K562 (cell line): ENCODE results near the gene HGF. TPM values are rescaled to one million over a fixed set of nuclear protein-coding genes. Genes with fewer than 3 reads are reported as not detected.
A peak's percentile ranks its signal among the peaks of the same experiment; 100 is the strongest.

Source experiments
- ATAC-seq: fragments of 200-7000 bp; cut with Tn5 transposase; 3 replicates; pipeline ENCODE4 v1.9.1; 2020; ENCODE audit warnings: moderate library complexity
- BruUV-seq: library from RNA; stranded (reverse); fragments of 400-500 nt; replicated peaks from 2 replicates; lab custom pipeline; 2021; lab: Mats Ljungman, UMichigan
- CTCF ChIA-PET: fragments of 300-600 bp; formaldehyde crosslinking; extraction: SDS; loops from one replicate; lab custom pipeline; 2021; ENCODE audit warnings: low intra/inter-chr PET ratio; lab: Yijun Ruan, JAX
- POLR2A ChIA-PET: fragments of 300-600, 350-650 bp; sonication (Branson Sonifier 250); formaldehyde crosslinking; extraction: SDS; loops from one replicate; lab custom pipeline; 2021; ENCODE audit warnings: antibody characterized with exemption, inconsistent platforms; lab: Yijun Ruan, JAX
- DNase-seq, 4 experiments: peaks; one replicate each; pipeline versions ENCODE4 v3.0.0 to v3.0.0-alpha.2; 2011 to 2018; ENCODE audit warnings: low spot score in 3 of 4, mixed read lengths in 3 of 4; ENCODE audit errors: extremely low read depth in 1 of 4
- FAIRE-seq: peaks from 2 replicates; lab custom pipeline; 2011; peaks lifted over from hg19 to GRCh38; lab: Jason Lieb, UNC
- H2AFZ ChIP-seq: 2 replicates; pipeline ENCODE4 v1.6.0; 2011; ENCODE audit warnings: low read depth, low read length, control low read depth, inconsistent platforms
- H3K27ac ChIP-seq: fragments of 200-600 bp; 3 replicates; pipeline ENCODE4 v1.8.0; 2011; ENCODE audit warnings: low read depth, mild to moderate bottlenecking, control low read depth, inconsistent platforms, low read length, moderate library complexity, mixed read lengths; ENCODE audit errors: extremely low read depth
- H3K27me3 ChIP-seq, 2 experiments: fragments of 300-600 bp in 1 of 2; 2 replicates in 1 of 2; 3 replicates in 1 of 2; pipeline versions ENCODE4 v1.6.0 to v1.8.0; 2011; ENCODE audit warnings: inconsistent platforms in 2 of 2, low read length in 2 of 2, mild to moderate bottlenecking in 1 of 2, mixed read lengths in 1 of 2, moderate library complexity in 1 of 2; ENCODE audit not compliant: control insufficient read depth in 2 of 2, insufficient read depth in 2 of 2
- H3K36me3 ChIP-seq: fragments of 300-600 bp; 3 replicates; pipeline ENCODE4 v1.8.0; 2011; ENCODE audit warnings: mild to moderate bottlenecking, low read length, inconsistent platforms; ENCODE audit not compliant: control insufficient read depth, insufficient read depth
- H3K4me1 ChIP-seq, 2 experiments: fragments of 200-600 bp in 1 of 2; replicated peaks in 1 of 2; 2 replicates in 1 of 2; 3 replicates in 1 of 2; pipeline versions ENCODE4 v1.5.1 to v1.8.0; 2011; ENCODE audit warnings: inconsistent platforms in 2 of 2, low read length in 2 of 2, mild to moderate bottlenecking in 1 of 2, mixed read lengths in 1 of 2, moderate library complexity in 1 of 2; ENCODE audit not compliant: control insufficient read depth in 2 of 2, insufficient read depth in 2 of 2
- H3K4me2 ChIP-seq: 2 replicates; pipeline ENCODE4 v1.6.1; 2011; ENCODE audit warnings: low read length, control low read depth, inconsistent platforms, mixed read lengths; ENCODE audit not compliant: insufficient read depth
- H3K4me3 ChIP-seq: fragments of 200-600 bp; sonication (generic), shearing (Covaris generic); 2 replicates; pipeline ENCODE4 v1.5.1; 2016; ENCODE audit warnings: control low read depth, inconsistent platforms
- H3K79me2 ChIP-seq: fragments of 200-600 bp; 3 replicates; pipeline ENCODE4 v1.8.0; 2011; ENCODE audit warnings: low read length, inconsistent platforms; ENCODE audit not compliant: control insufficient read depth, insufficient read depth
- H3K9ac ChIP-seq, 2 experiments: 2 replicates each; pipeline versions ENCODE4 v1.6.0 to v1.6.1; 2011; ENCODE audit warnings: low read depth in 2 of 2, low read length in 2 of 2, control low read depth in 1 of 2, inconsistent platforms in 1 of 2, mild to moderate bottlenecking in 1 of 2, mixed read lengths in 1 of 2; ENCODE audit not compliant: insufficient read depth in 1 of 2
- H3K9me1 ChIP-seq: one replicate; pipeline ENCODE4 v1.6.0; 2011; ENCODE audit warnings: inconsistent platforms, mild to moderate bottlenecking, low read length, moderate library complexity; ENCODE audit not compliant: control insufficient read depth, insufficient read depth
- H3K9me3 ChIP-seq: replicated peaks from 2 replicates; pipeline ENCODE4 v1.5.1; 2011; ENCODE audit warnings: low read depth, low read length, inconsistent platforms; ENCODE audit not compliant: control insufficient read depth, insufficient read depth
- H4K20me1 ChIP-seq: replicated peaks from 2 replicates; pipeline ENCODE4 v1.6.1; 2011; ENCODE audit warnings: low read length, inconsistent platforms, mixed read lengths; ENCODE audit not compliant: control insufficient read depth, insufficient read depth
- ADNP ChIP-seq: fragments of 200-800 bp; sonication (Bioruptor generic); IDR thresholded peaks from 2 replicates; pipeline ENCODE4 v1.6.1; 2016; ENCODE audit warnings: missing genetic modification characterization, missing compliant biosample characterization
- ARNT ChIP-seq, 2 experiments: fragments of 450-650 bp; IDR thresholded peaks; 2 replicates each; pipeline ENCODE4 v1.6.1; 2016; ENCODE audit warnings: mild to moderate bottlenecking in 1 of 2
- ATF4 ChIP-seq: fragments of 450-650 bp; formaldehyde crosslinking; IDR thresholded peaks from 2 replicates; pipeline ENCODE4 v1.4.0; 2022; ENCODE audit warnings: mild to moderate bottlenecking, moderate library complexity
- CBX3 ChIP-seq, 2 experiments: IDR thresholded peaks; 1 replicate in 1 of 2; 2 replicates in 1 of 2; pipeline ENCODE4 v1.6.1; 2012; ENCODE audit warnings: inconsistent platforms in 2 of 2, low read length in 2 of 2, borderline replicate concordance in 1 of 2, control low read depth in 1 of 2
- CREM ChIP-seq: IDR thresholded peaks from 2 replicates; pipeline ENCODE4 v1.6.1; 2014; ENCODE audit warnings: antibody characterized with exemption, low read depth
- CXXC5 ChIP-seq: fragments of 250-450 bp; sonication (Bioruptor Pico); IDR thresholded peaks from 2 replicates; pipeline ENCODE4 v1.8.0; 2022; ENCODE audit warnings: inconsistent platforms, mild to moderate bottlenecking, moderate library complexity
- EGR1 ChIP-seq: fragments of 450-650 bp; conservative IDR thresholded peaks from 2 replicates; pipeline ENCODE4 v1.6.1; 2017; ENCODE audit warnings: mild to moderate bottlenecking
- HDAC3 ChIP-seq: fragments of 450-650 bp; IDR thresholded peaks from 2 replicates; pipeline ENCODE4 v1.6.1; 2018; ENCODE audit warnings: borderline replicate concordance, mild to moderate bottlenecking, moderate library complexity; ENCODE audit not compliant: partially characterized antibody
- JUND ChIP-seq, 2 experiments: IDR thresholded peaks; 2 replicates in 1 of 2; 3 replicates in 1 of 2; pipeline ENCODE4 v1.6.1; 2011; ENCODE audit warnings: borderline replicate concordance in 2 of 2, low read depth in 2 of 2, low read length in 2 of 2, improper control_type of control experiment in 1 of 2, missing biosample characterization in 1 of 2, missing genetic modification characterization in 1 of 2, missing genetic modification reagents in 1 of 2
- NUFIP1 ChIP-seq: fragments of 450-650 bp; IDR thresholded peaks from 2 replicates; pipeline ENCODE4 v1.6.1; 2018; ENCODE audit not compliant: partially characterized antibody
- RBM15 ChIP-seq: fragments of 200-400 bp; formaldehyde crosslinking; IDR thresholded peaks from 2 replicates; pipeline ENCODE4 v1.6.1; 2018; ENCODE audit warnings: mild to moderate bottlenecking, low read length, moderate library complexity; ENCODE audit not compliant: insufficient read depth
- SP1 ChIP-seq: sonication (generic); formaldehyde crosslinking; IDR thresholded peaks from 2 replicates; pipeline ENCODE4 v1.8.1; 2022; ENCODE audit warnings: mild to moderate bottlenecking, missing genetic modification reagents
- SREBF1 ChIP-seq: fragments of 150-350 bp; IDR thresholded peaks from 2 replicates; pipeline ENCODE4 v1.6.1; 2014; ENCODE audit warnings: antibody characterized with exemption, low read depth, low read length, borderline replicate concordance
- ZNF133 ChIP-seq: fragments of 250-450 bp; sonication (Bioruptor Pico); IDR thresholded peaks from 2 replicates; pipeline ENCODE4 v1.4.0; 2020; ENCODE audit warnings: mild to moderate bottlenecking
- WGBS: fragments of 100-300 bp; shearing (Covaris generic); methylation state at CpG from one replicate; pipeline ENCODE4 v1.1.6; 2016; ENCODE audit warnings: low coverage, mixed read lengths; ENCODE audit not compliant: insufficient coverage; ENCODE audit errors: missing lambda C conversion rate; 5-methylcytosine and 5-hydroxymethylcytosine counted together
- in situ Hi-C: fragments of 300-500 bp; cut with MboI; formaldehyde crosslinking; loops from 4 replicates; pipeline ENCODE4 v1.15.0; 2018; ENCODE audit warnings: inconsistent platforms, mixed read lengths
- intact Hi-C: fragments of 100-400 bp; cut with micrococcal nuclease; formaldehyde crosslinking; loops from 2 replicates; pipeline ENCODE4 v1.14.2; 2022
- polyA plus RNA-seq, 8 experiments: library from polyadenylated mRNA; depleted of rRNA in 4 of 8; stranded (reverse) in 5 of 8; unstranded in 3 of 8; fragments of >200 nt; fragmentation: Nextera tagmentation in 2 of 8; fragmentation: Illumina TruSeq in 1 of 8; extraction: Ambion mirVana in 2 of 8; extraction: Trizol in 1 of 8; gene quantifications; 2 replicates each; pipeline versions ENCODE4 v1.2.1 to v1.2.3, GENCODE V29; 2011 to 2014; ENCODE audit warnings: inconsistent platforms in 1 of 8, missing spikeins in 1 of 8
- total RNA-seq, 7 experiments: library from RNA; depleted of rRNA in 6 of 7; stranded (reverse); fragments of >200 nt in 6 of 7; fragmentation: Illumina TruSeq in 2 of 7; extraction: Trizol in 2 of 7; gene quantifications; 2 replicates each; pipeline versions ENCODE4 v1.2.1 to v1.2.3, GENCODE V29; 2011 to 2021; ENCODE audit warnings: low replicate concordance in 1 of 7
- TF ChIP-seq, protein P1 (sequence below): fragments of 450-650 bp; conservative IDR thresholded peaks from 2 replicates; pipeline ENCODE4 v1.6.1; 2016; ENCODE audit warnings: missing genetic modification characterization, low read depth, mild to moderate bottlenecking, control low read depth, missing compliant biosample characterization

Gene HGF
- total and polyA plus RNA-seq, 9 of the 15 experiments (the other 6 are each of a cell fraction or from before 2014, with no cell fraction given): 0.02 TPM; not detected in 8

GRCh38 chr7:81714306-81714705 lies 55.5 kb downstream of the HGF start:
- WGBS: 0% methylated on average over 1 of the region's 1 CpG
- Histone ChIP-seq H3K27me3 (no peaks in the 10 kb centered on the region), H3K36me3 (no peaks in the 10 kb centered on the region), H3K27ac (no peak overlapping the region), H3K9me3 (no peaks in the 10 kb centered on the region; the same call in none of the 2 replicates), H4K20me1 (no peaks in the 10 kb centered on the region), H3K4me3 (no peak overlapping the region), H3K9ac (no peak overlapping the region), H3K4me1 (no peaks in the 10 kb centered on the region), H3K79me2 (no peaks in the 10 kb centered on the region), H2AFZ (no peak overlapping the region), H3K4me2 (no peak overlapping the region), H3K9me1 (no peaks in the 10 kb centered on the region)
- in situ Hi-C loops (no loop called here), intact Hi-C loops (no loop called here)
- CTCF ChIA-PET: no interaction called here
- no TSS peak for BruUV-seq
- DNase-seq (no peak), FAIRE-seq (no peak), ATAC-seq (no peak)
- TF ChIP-seq RBM15 (0 out of 2 replicates have a peak, but pooled peaks have one; percentile 41), ARNT (IDR thresholded peaks at IDR 0.05) (no peak)
- POLR2A ChIA-PET: no interaction called here

DNA sequence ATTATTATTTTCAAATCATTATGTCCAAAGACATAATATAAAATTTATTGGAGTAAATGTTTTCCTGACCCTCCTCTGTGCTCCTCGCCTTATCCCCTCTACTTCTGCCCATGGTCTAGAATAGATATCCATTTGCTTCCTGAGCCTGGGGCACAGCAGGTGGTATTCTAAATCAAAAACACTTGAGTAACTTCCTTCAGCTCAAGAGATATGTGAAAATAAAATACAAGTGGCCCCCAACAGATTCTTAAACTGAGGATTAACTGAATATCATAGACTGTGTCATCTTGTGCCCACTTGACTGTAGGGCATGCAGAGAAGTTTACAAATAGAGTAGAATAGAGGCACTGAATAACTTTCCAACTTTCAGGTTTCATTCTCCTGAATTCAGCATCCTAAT lies 59.1 kb downstream of the HGF start:
- Histone ChIP-seq H3K9ac (no peak overlapping the region), H3K27me3 (no peaks in the 10 kb centered on the region), H3K79me2 (no peaks in the 10 kb centered on the region), H3K4me1 (no peaks in the 10 kb centered on the region), H3K9me1 (no peaks in the 10 kb centered on the region), H3K27ac (no peak overlapping the region), H3K4me2 (no peak overlapping the region), H3K4me3 (no peak overlapping the region), H4K20me1 (no peaks in the 10 kb centered on the region), H2AFZ (no peak overlapping the region), H3K9me3 (no peaks in the 10 kb centered on the region), H3K36me3 (no peaks in the 10 kb centered on the region)
- POLR2A ChIA-PET: no interaction called here
- DNase-seq (no peak), FAIRE-seq (no peak), ATAC-seq (no peak)
- CTCF ChIA-PET: no interaction called here
- no TSS peak for BruUV-seq
- in situ Hi-C loops (no loop called here), intact Hi-C loops (loop anchor here (1.0 kb wide), 1 partner anchor 22 kb away; no protein-coding TSS in a partner anchor)
- 0% methylated on average over 1 of the region's 1 CpG for WGBS
- TF ChIP-seq ADNP (tag) (no peak), HDAC3 (no peak), CREM (no peak), NUFIP1 (no peak), EGR1 (no peak), CBX3 (IDR thresholded peaks at IDR 0.05; ENCODE audit: borderline replicate concordance in 1 of 2, low read length in 2 of 2) (no peak), ZNF133 (CRISPR knock-in tag) (no peak), SREBF1 (no peak), CXXC5 (CRISPR knock-in tag) (no peak), SP1 (CRISPR knock-in tag) (no peak), ATF4 (CRISPR knock-in tag) (no peak), JUND (IDR thresholded peaks at IDR 0.05; ENCODE audit: borderline replicate concordance, low read depth, low read length) (no peak), JUND (tag; IDR thresholded peaks at IDR 0.05; ENCODE audit: borderline replicate concordance, low read depth, low read length) (no peak)
- TF ChIP-seq, protein P1, sequence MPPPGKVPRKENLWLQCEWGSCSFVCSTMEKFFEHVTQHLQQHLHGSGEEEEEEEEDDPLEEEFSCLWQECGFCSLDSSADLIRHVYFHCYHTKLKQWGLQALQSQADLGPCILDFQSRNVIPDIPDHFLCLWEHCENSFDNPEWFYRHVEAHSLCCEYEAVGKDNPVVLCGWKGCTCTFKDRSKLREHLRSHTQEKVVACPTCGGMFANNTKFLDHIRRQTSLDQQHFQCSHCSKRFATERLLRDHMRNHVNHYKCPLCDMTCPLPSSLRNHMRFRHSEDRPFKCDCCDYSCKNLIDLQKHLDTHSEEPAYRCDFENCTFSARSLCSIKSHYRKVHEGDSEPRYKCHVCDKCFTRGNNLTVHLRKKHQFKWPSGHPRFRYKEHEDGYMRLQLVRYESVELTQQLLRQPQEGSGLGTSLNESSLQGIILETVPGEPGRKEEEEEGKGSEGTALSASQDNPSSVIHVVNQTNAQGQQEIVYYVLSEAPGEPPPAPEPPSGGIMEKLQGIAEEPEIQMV (tag): no peak
